Measurements from ENCODE around the gene TUBA4B. TPM values are rescaled to one million over a fixed set of nuclear protein-coding genes. Genes with fewer than 3 reads are reported as not detected.

TUBA4B gene
- total RNA-seq (2014; rRNA removed; shearing (Covaris generic)): 0.28 TPM in 1 of 2 replicates, not detected in the other

- peak; percentile 89 for DNase-seq
- Histone ChIP-seq H3K27me3 (ENCODE audit: control insufficient read depth, insufficient read depth, low read length) (peaks cover 46% of the 10 kb centered on the region), H3K4me3 (ENCODE audit: insufficient read depth, low read depth, low read length) (peak within 1 kb of the TSS; percentile 43), H3K36me3 (replicated peaks; ENCODE audit: control insufficient read depth, insufficient read depth, low read length) (peaks cover 3% of the 10 kb centered on the region)
Measured at GRCh38 chr2:219252900-219253752, at the start of gene TUBA4B. TSS of gene TUBA4B (plus strand) at chr2:219253243. CDS start at chr2:219253408, 165 bp downstream.

- DNase-seq: no peak
- Histone ChIP-seq H3K36me3 (replicated peaks; ENCODE audit: control insufficient read depth, insufficient read depth, low read length) (peaks cover 4% of the 10 kb centered on the region), H3K4me3 (ENCODE audit: insufficient read depth, low read depth, low read length) (no peak overlapping the region), H3K27me3 (ENCODE audit: control insufficient read depth, insufficient read depth, low read length) (no peaks in the 10 kb centered on the region)
Measured at GRCh38 chr2:219204425-219205164, 48.4 kb upstream of the TUBA4B start.

GRCh38 chr2:219205165-219205538 lies 47.9 kb upstream of the TUBA4B start:
- Histone ChIP-seq H3K36me3 (replicated peaks; ENCODE audit: control insufficient read depth, insufficient read depth, low read length) (peaks cover 6% of the 10 kb centered on the region), H3K27me3 (ENCODE audit: control insufficient read depth, insufficient read depth, low read length) (no peaks in the 10 kb centered on the region), H3K4me3 (ENCODE audit: insufficient read depth, low read depth, low read length) (no peak overlapping the region)
- DNase-seq: no peak

GRCh38 chr2:219205981-219206327 lies 47.1 kb upstream of the TUBA4B start:
- Histone ChIP-seq H3K4me3 (ENCODE audit: insufficient read depth, low read depth, low read length) (peak overlapping the region; percentile 73), H3K27me3 (ENCODE audit: control insufficient read depth, insufficient read depth, low read length) (no peaks in the 10 kb centered on the region), H3K36me3 (replicated peaks; ENCODE audit: control insufficient read depth, insufficient read depth, low read length) (peaks cover 8% of the 10 kb centered on the region)
- DNase-seq: no peak

GRCh38 chr2:219206328-219207133 lies 46.5 kb upstream of the TUBA4B start, which contains the start of gene ZFAND2B:
TSS of gene ZFAND2B (plus strand) at chr2:219206782. CDS start at chr2:219206988, 206 bp downstream.
- H3K27me3 ChIP-seq (ENCODE audit: control insufficient read depth, insufficient read depth, low read length): no peaks in the 10 kb centered on the region
- peaks cover 12% of the 10 kb centered on the region for H3K36me3 ChIP-seq (replicated peaks; ENCODE audit: control insufficient read depth, insufficient read depth, low read length)
- H3K4me3 ChIP-seq (ENCODE audit: insufficient read depth, low read depth, low read length): peak within 1 kb of the TSS; percentile 73
- DNase-seq: peak; percentile 100

GRCh38 chr2:219207134-219207883 lies 45.7 kb upstream of the TUBA4B start:
- peaks cover 12% of the 10 kb centered on the region for H3K36me3 ChIP-seq (replicated peaks; ENCODE audit: control insufficient read depth, insufficient read depth, low read length)
- H3K27me3 ChIP-seq (ENCODE audit: control insufficient read depth, insufficient read depth, low read length): no peaks in the 10 kb centered on the region
- peak overlapping the region; percentile 68 for H3K4me3 ChIP-seq (ENCODE audit: insufficient read depth, low read depth, low read length)
- no peak for DNase-seq

- no peaks in the 10 kb centered on the region for H3K27me3 ChIP-seq (ENCODE audit: control insufficient read depth, insufficient read depth, low read length)
- DNase-seq: peak; percentile 21
- H3K36me3 ChIP-seq (replicated peaks; ENCODE audit: control insufficient read depth, insufficient read depth, low read length): peaks cover 17% of the 10 kb centered on the region
- no peak overlapping the region for H3K4me3 ChIP-seq (ENCODE audit: insufficient read depth, low read depth, low read length)
Measured at GRCh38 chr2:219207884-219208740, 44.9 kb upstream of the TUBA4B start.

- H3K27me3 ChIP-seq (ENCODE audit: control insufficient read depth, insufficient read depth, low read length): no peaks in the 10 kb centered on the region
- H3K36me3 ChIP-seq (replicated peaks; ENCODE audit: control insufficient read depth, insufficient read depth, low read length): peaks cover 20% of the 10 kb centered on the region
- no peak for DNase-seq
- no peak overlapping the region for H3K4me3 ChIP-seq (ENCODE audit: insufficient read depth, low read depth, low read length)
Measured at GRCh38 chr2:219209236-219210195, 43.5 kb upstream of the TUBA4B start.

- H3K4me3 ChIP-seq (ENCODE audit: insufficient read depth, low read depth, low read length): no peak overlapping the region
- DNase-seq: no peak
- H3K36me3 ChIP-seq (replicated peaks; ENCODE audit: control insufficient read depth, insufficient read depth, low read length): peaks cover 24% of the 10 kb centered on the region
- H3K27me3 ChIP-seq (ENCODE audit: control insufficient read depth, insufficient read depth, low read length): no peaks in the 10 kb centered on the region
Measured at GRCh38 chr2:219210196-219210885, 42.7 kb upstream of the TUBA4B start.

- H3K36me3 ChIP-seq (replicated peaks; ENCODE audit: control insufficient read depth, insufficient read depth, low read length): peaks cover 24% of the 10 kb centered on the region
- H3K27me3 ChIP-seq (ENCODE audit: control insufficient read depth, insufficient read depth, low read length): no peaks in the 10 kb centered on the region
- DNase-seq: no peak
- no peak overlapping the region for H3K4me3 ChIP-seq (ENCODE audit: insufficient read depth, low read depth, low read length)
Measured at GRCh38 chr2:219210886-219211362, 42.1 kb upstream of the TUBA4B start.

- Histone ChIP-seq H3K36me3 (replicated peaks; ENCODE audit: control insufficient read depth, insufficient read depth, low read length) (peaks cover 24% of the 10 kb centered on the region), H3K4me3 (ENCODE audit: insufficient read depth, low read depth, low read length) (no peak overlapping the region), H3K27me3 (ENCODE audit: control insufficient read depth, insufficient read depth, low read length) (no peaks in the 10 kb centered on the region)
- no peak for DNase-seq
Measured at GRCh38 chr2:219213026-219213415, 40.0 kb upstream of the TUBA4B start.
